Myocyte (in vitro differentiated cells): ENCODE results near the gene NEDD8. TPM values are rescaled to one million over a fixed set of nuclear protein-coding genes. Genes with fewer than 3 reads are reported as not detected.
A peak's percentile ranks its signal among the peaks of the same experiment; 100 is the strongest.

Experiments
- DNase-seq: peaks from one replicate; pipeline ENCODE4 v3.0.0-alpha.2; 2012; ENCODE audit warnings: low read depth
- total RNA-seq: library from RNA; depleted of rRNA; stranded (reverse); fragments of >200 nt; gene quantifications from 2 replicates; pipeline ENCODE4 v1.2.3, GENCODE V29; 2014

The NEDD8 gene
- total RNA-seq, 1 donor from 2014 or later: 196 TPM

DNA sequence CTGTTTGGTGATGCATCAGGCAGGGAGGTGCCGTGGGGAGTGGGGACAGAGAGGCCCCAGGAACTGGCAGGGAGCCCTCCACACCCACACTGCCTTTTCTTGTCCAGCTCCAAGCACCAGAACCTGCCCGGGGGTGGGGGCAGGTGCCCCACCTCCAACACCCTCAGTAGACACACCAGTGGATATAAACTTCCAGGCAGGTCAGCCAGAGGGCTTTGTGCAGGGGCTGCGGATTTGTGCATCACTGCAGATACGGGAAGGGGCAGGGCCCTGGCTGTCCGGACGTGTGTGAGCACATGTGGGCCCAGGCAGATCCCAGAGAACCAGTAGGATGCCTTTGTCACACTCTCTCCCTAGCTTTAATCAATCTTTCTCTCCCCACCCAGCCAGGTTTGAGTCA, 32.1 kb upstream of the NEDD8 start:
- no peak for DNase-seq

DNA sequence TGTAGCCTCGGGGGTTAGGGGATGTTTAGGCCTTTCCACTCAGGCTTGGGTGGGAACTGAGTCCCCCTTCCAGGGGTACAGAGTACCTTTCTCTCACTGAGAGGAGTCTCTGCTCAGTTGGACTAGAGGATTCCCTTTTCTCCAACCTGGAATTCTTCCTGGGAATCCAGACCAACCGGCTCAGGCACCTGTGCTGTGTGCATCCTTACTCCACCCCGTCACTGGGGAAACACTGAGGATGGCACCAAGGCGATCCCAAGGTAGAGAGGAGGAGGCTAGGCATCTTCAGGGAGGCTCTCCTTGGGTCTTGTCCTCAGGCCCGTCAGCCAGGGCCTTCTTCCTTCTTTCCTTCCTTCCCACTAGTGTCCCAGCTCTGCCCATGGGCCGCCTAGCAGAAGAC, 31.7 kb upstream of the NEDD8 start:
- no peak for DNase-seq

DNA sequence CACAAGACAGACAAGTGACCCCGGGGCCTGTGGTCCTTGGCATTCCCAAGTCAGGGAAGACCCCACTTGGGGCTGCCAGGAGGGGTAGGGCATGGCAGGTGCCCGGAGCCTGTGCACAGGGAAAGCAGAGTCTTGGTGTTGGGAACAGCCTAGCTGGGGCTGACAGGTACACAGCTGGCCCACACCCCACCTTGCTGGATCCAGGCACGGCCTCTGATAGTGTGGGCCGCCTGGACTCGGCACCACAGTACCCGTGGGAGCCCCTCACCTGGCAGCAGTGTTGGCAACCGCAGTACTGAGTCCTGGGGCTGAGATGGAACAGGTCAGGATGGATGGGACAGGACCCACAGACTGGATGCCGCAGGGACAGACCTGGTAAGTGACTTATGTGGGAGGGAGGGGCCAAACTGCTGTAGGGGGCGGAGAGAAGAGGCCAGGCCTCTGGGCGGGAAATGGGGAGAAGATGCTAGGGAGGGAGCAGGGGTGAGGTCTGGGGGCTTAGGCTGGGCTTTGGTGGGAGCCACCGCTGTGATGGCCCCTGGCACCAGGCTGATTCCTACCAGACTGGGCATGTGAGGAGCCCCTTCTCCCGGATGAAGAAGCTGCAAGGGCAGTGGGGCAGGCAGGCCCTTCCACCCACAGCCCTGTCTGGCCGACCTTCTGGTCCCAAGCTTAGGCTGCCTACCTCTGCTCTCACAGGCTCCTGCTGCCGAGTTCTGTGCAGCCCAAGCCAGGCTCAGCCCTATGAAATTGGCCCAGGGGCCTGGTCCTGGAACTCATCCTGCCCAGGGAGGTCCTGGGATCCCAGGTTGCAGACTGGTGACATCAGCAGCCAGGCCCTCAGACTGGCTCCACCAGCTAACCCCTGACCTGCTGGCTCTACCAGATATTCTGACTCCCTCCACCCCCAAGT, 30.9 kb upstream of the NEDD8 start, which contains the start of gene TGM1:
Gene TGM1 (minus strand): TSS at position 357 of the 913 bp plus-strand sequence. CDS start 825 bp downstream, outside the sequence.
- DNase-seq: no peak

- DNase-seq: no peak
These were observed 29.8 kb upstream of the NEDD8 start for GRCh38 chr14:24261969-24262327.

DNA sequence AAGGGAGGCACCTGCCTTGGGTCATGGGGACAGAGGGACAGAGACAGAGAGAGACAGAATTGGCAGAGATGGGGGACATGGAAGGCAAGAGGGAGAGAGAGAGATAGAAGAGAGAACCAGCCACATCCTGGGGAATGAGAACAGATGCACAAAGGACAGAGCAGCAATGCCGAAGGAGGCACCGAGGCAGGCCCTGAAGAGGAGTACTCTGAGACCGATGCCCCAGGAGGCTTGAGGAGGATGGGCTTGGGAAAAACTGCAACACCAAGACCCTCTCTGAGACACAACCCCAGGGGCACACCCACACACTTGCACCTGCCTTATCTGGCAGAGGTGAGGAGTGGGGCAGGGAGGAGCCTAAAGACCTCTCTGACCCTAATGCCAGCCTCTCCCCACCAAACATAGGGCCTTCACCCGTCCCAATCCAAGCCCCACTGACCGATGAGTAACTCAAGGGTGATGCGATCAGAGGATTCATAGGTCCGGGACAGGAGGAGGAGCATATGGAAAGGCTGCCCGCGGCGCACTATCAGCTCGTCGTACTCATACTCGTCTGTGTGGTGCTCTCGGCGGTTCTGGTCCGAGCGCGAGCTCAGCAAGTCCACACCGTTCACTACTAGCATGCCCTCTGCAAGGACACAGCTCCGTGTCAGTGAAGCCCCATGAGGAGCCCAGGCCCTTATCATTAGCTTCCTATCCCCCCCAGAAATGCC, 29.2 kb upstream of the NEDD8 start:
- no peak for DNase-seq

DNA sequence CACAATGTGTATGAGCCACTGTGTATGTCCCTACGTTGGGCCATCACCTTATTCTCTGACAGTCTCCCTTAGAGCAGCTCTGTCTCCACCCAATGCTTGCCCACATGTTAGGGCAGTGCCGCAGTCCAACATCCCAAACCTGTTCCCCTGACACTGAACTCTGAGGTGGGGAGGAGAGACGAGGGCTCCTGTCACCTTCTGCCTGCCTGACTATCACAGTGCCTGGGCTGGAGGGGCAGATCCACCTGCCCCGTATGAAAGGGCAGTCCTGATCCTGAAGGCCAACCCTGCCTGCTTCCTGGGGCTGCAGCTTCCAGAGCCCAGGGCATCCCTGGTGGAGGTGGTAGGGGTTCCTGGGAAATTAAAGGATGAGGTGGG, 28.6 kb upstream of the NEDD8 start:
- no peak for DNase-seq

DNA sequence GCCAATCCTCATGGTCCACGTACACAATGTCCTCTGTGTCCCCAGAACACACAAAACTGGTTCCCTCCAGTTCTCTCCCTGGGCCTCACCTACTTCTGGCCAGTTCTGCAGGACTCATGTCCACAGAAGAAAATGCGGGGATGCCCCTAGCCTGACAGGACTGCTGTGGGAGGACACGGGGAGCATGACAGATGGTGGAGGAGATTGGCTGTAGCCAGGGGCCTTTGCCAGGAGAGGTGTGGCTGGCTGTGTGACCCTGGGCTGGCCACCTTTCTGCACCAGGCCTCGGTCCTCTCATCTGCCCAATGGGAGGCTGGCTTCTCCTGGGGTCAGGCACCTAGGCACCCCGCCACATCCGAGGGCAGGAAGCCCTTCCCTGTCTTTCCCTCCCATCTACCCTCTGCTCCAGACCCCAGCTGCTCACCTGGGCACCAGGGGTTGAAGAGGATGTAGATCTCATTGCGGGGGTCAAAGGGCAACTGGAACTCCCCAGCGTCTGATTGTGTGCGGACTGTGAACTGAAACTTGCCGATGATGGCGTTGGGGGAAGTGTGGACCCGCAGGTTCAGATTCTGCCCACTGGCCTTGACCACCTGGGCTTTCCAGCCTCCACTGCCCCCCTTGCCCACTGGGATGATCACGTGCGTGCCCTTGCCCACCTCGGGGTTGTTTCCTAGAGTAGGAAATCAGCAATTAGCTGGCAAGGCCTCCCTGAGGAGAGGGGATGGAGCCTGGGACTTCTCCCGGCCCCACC, 28.0 kb upstream of the NEDD8 start:
- DNase-seq: no peak

DNA sequence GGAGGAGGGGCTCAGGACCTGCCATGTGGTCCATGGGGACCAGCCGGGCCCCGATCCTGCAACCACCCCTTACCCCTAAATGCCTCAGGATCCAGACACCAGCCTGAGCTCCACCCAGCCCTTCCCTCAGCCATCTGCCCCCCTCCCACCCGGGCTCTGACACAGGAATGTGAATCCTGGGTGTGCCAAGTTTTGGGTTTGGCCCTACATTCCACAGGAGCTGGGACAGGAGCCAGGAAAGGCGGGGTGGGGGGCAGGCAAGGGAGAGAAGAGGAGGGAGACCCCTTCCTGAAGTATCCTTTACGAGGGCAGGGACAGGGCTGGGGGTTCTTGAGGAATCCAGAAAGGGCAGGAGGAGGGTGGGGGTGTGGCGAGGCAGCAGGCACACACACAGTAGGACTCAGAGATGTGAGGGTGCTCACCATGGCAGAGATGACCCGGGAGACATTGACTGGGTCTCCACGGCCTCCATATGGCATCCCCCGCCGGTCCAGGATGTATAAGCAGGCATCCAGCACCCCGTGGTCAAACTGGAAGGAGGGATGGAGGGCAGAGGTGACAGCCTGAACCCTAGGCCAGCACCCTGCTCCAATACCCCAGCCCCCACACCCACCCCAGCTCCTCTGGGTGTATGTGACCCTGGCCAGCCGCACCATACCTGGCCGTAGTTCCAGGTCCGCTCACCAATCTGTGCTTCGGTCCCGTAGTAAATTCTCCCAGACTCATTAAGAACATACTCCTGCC, 27.3 kb upstream of the NEDD8 start:
- peak; percentile 67 for DNase-seq

GRCh38 chr14:24258548-24259265, 26.5 kb upstream of the NEDD8 start:
- no peak for DNase-seq

DNA sequence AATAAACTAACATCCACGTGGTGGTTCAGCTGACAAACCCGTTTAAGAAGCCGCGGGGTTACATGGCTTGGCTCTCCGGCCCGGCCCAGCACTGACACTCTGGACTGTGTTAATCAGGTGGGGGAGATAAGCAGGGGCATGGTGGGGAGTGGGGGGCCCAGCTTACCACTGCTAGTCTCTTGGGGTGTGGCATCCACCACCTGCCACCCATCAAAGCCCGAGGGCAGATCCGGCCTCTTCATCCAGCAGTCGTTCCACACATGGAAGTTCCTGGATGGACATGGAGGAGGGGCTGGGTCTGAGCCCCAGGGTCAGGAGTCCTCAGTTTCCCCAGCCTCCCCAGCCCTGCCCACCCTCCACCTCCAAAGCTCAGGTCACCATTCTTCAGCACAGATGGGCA, 26.0 kb upstream of the NEDD8 start:
- no peak for DNase-seq

DNA sequence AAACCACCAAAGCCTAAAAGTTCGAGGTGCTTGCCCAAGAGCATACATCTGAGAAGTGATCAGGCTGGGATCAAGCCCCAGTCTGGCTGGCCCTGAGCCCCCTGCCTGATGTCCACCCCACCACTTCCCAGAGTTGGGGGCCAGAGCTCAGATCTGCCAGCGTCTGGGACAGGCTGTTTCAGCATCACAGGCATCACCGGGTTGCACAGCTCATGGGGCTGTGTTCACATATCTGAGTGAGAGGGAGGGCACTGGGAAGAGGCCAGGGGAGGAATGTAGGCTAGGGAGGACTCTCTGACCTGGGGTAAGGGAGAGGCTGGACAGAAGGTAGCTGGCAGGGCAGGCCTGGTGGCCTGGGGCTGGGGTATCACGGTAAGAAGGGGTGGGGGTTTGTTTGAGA, 24.8 kb upstream of the NEDD8 start:
- no peak for DNase-seq

- no peak for DNase-seq
These were observed 24.0 kb upstream of the NEDD8 start for GRCh38 chr14:24255931-24256711.

GRCh38 chr14:24255438-24255837, 23.3 kb upstream of the NEDD8 start:
- DNase-seq: no peak

DNA sequence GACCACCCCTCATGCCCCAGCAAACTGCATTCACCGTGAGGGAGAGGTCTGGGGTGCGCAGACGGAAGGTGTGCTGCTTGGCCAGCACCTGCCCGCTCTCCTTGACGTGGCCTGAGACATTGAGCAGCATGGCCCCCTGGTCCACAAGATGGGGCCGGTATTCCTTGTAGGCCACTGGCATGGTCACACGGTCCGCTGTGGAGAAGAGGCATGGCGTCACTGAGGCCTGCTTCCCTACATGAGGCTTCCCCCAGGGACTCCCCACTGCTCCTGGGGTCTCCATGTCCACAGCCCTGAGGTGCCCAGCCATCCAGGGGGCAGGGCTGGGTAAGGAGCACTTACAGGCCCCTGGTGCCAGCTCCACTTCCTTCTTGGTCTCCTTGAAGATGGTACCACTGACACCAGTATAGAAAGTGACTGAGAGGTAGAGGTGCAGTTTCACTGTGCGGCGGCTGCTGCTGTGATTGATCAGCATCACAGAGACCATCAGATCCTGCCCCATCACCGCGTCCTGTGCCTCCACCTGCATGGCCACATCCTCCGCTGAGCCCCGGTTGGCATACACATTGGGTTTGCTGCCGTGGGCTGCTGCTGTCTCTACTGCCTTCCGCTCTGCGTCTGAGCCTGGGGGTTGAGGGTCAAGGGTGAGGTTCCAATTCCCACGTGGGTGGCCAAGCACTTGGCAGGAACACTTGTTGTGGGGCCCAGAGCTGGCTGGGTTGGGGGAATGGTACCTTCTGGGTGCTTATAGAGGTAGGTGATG, 22.6 kb upstream of the NEDD8 start:
- no peak for DNase-seq

GRCh38 chr14:24253936-24254335, 21.8 kb upstream of the NEDD8 start:
- no peak for DNase-seq

DNA sequence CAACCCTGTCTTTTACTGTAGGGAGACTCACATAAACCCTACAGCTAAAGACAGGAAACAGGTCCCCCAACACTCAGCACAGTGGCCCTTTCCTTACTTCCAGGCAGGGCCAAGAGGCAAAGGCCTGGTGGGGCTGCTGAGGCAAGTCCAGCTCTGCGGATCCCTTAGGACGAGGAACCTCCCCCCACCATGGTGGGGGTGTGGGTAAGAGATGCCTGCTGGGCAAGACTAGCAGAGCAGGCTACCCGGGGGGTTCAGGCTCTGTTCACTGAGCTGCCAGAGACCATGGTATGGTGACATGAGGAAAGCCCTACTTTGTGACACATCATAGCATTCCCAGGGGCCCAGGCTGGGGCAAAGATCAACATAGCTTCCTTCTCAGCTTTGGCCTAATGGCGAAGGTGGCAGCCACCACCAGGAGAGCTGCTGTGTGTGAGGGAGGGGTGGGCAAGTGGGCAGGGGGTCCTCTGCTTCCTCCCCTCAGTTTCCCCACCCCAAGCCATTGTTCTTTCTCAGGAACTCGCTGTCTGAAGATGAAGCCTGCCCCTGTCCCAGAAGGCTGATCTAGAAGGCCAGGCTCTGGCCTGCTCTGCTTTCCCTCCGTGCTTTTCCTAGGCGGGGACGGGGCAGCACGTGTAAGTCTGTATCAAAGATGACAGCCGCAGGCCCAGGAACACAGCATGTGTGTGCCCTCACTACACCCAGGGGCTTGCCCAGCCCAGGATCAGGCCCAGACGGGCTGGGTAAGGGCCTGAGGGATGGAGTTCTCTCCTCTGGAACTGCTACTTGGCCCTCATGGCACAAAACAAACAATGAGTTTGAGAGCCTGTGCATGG, 20.3 kb upstream of the NEDD8 start:
- no peak for DNase-seq

DNA sequence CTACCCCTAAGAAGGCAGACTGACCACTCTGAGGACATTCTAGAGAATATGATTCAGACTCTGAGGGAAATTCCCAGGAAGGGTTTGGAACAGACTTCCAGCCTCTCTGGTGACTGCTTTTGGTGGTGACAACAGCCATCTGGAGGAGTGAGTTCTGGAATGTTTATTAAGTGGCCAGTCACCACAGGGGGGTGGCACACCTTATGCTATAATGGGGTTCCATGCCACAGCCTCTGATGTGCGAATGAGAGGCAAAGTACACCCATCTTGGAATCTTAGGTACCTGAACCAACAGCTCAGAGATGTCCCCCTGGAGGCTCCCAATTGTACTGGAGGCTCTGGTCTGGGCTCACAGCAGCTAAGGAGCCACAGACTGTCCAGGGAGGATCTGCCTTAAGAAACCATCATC, 19.7 kb upstream of the NEDD8 start:
- peak; percentile 37 for DNase-seq

DNA sequence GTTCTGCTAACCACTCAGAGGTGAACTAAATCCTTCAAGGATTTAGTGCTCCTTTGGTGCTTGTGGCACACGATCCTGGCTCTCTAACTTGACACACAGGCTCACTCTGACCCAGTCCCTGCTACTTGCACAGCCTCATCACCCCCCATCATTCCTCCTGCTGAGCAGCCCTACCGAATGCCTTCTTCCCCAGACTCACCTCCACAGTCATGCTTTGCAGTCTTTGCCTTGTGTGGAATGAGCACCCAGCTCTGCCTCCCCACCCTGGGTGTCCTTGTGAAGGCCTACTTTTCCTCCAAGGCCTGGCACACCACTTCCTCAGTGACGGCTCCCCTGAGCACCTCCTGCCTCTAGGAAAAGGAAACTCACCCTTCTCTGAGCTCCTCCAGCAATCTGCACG, 18.2 kb upstream of the NEDD8 start:
- DNase-seq: no peak
